Keratinocyte (primary cell): Measurements from ENCODE around the gene CCDC97. TPM values are rescaled to one million over a fixed set of nuclear protein-coding genes. Genes with fewer than 3 reads are reported as not detected.
A peak's percentile ranks its signal among the peaks of the same experiment; 100 is the strongest.

ENCODE experiments used
- DNase-seq: peaks from one replicate; pipeline ENCODE4 v3.0.0-alpha.2; 2011; ENCODE audit warnings: low read depth, missing footprints, low spot score
- FAIRE-seq: peaks from 2 replicates; lab custom pipeline; 2011; peaks lifted over from hg19 to GRCh38; lab: Jason Lieb, UNC
- H2AFZ ChIP-seq: 2 replicates; pipeline ENCODE4 v1.6.0; 2012; ENCODE audit warnings: low read length, control low read depth, inconsistent platforms; ENCODE audit not compliant: control insufficient read depth
- H3K27ac ChIP-seq: 2 replicates; pipeline ENCODE4 v1.5.1; 2011; ENCODE audit warnings: low read length; ENCODE audit not compliant: control insufficient read depth, insufficient read depth
- H3K27me3 ChIP-seq: 3 replicates; pipeline ENCODE4 v1.6.0; 2011; ENCODE audit warnings: low read length; ENCODE audit not compliant: control insufficient read depth, insufficient read depth; ENCODE audit errors: extremely low read depth
- H3K36me3 ChIP-seq, 2 experiments: 2 replicates in 1 of 2; 3 replicates in 1 of 2; pipeline ENCODE4 v1.5.1; 2011; ENCODE audit warnings: low read length in 2 of 2, mild to moderate bottlenecking in 1 of 2; ENCODE audit not compliant: control insufficient read depth in 2 of 2, insufficient read depth in 2 of 2; ENCODE audit errors: extremely low read depth in 1 of 2
- H3K4me1 ChIP-seq: 3 replicates; pipeline ENCODE4 v1.5.1; 2011; ENCODE audit warnings: low read length; ENCODE audit not compliant: control insufficient read depth, insufficient read depth; ENCODE audit errors: extremely low read depth
- H3K4me2 ChIP-seq: 3 replicates; pipeline ENCODE4 v1.6.0; 2011; ENCODE audit warnings: low read depth, low read length; ENCODE audit not compliant: control insufficient read depth, insufficient read depth; ENCODE audit errors: extremely low read depth
- H3K4me3 ChIP-seq, 3 experiments: fragments of 200-600 bp in 1 of 3; sonication (generic) in 1 of 3; 2 replicates in 2 of 3; 3 replicates in 1 of 3; pipeline ENCODE4 v1.5.1; 2011 to 2016; ENCODE audit warnings: low read length in 3 of 3, mild to moderate bottlenecking in 3 of 3, control low read depth in 2 of 3, inconsistent platforms in 1 of 3, low read depth in 1 of 3, mixed read lengths in 1 of 3, mixed run types in 1 of 3, moderate library complexity in 1 of 3; ENCODE audit not compliant: control insufficient read depth in 2 of 3, insufficient read depth in 2 of 3; ENCODE audit errors: extremely low read depth in 1 of 3
- H3K79me2 ChIP-seq: 2 replicates; pipeline ENCODE4 v1.6.0; 2012; ENCODE audit warnings: low read length; ENCODE audit not compliant: control insufficient read depth, insufficient read depth
- H3K9ac ChIP-seq: 3 replicates; pipeline ENCODE4 v1.6.0; 2011; ENCODE audit warnings: low read length; ENCODE audit not compliant: control insufficient read depth, insufficient read depth; ENCODE audit errors: extremely low read depth
- H3K9me1 ChIP-seq: 3 replicates; pipeline ENCODE4 v1.6.0; 2011; ENCODE audit warnings: low read length; ENCODE audit not compliant: control insufficient read depth, insufficient read depth; ENCODE audit errors: extremely low read depth
- H3K9me3 ChIP-seq: 2 replicates; pipeline ENCODE4 v1.5.1; 2012; ENCODE audit warnings: low read depth, low read length; ENCODE audit not compliant: control insufficient read depth
- H4K20me1 ChIP-seq: 3 replicates; pipeline ENCODE4 v1.6.0; 2011; ENCODE audit warnings: low read length; ENCODE audit not compliant: control insufficient read depth, insufficient read depth; ENCODE audit errors: extremely low read depth
- CTCF ChIP-seq, 3 experiments: IDR thresholded peaks in 1 of 3; conservative IDR thresholded peaks in 1 of 3; optimal IDR thresholded peaks in 1 of 3; 2 replicates in 2 of 3; 3 replicates in 1 of 3; pipeline versions ENCODE3 to v1.5.1; 2011; ENCODE audit warnings: low read length in 3 of 3, mild to moderate bottlenecking in 3 of 3, moderate library complexity in 2 of 3, control low read depth in 1 of 3, inconsistent platforms in 1 of 3; ENCODE audit not compliant: insufficient read depth in 2 of 3; ENCODE audit errors: extremely low read depth in 1 of 3
- EZH2 ChIP-seq: IDR thresholded peaks from one replicate; pipeline ENCODE4 v1.6.1; 2012; ENCODE audit warnings: inconsistent platforms, mild to moderate bottlenecking, low read length, moderate library complexity
- dilution Hi-C: fragments of 300-500 bp; cut with MboI; formaldehyde crosslinking; loops from one replicate; pipeline ENCODE4 v1.7.0; 2020; ENCODE audit warnings: low sequenced_read_pairs; ENCODE audit not compliant: extremely low pct_ligation_motif_present
- polyA plus RNA-seq, 5 experiments: library from polyadenylated mRNA; depleted of rRNA in 3 of 5; stranded (reverse) in 3 of 5; stranded (forward) in 1 of 5; unstranded in 1 of 5; fragments of >200 nt; gene quantifications; 1 replicate in 1 of 5; 2 replicates in 3 of 5; 3 replicates in 1 of 5; pipeline versions ENCODE4 v1.2.1 to v1.2.3, GENCODE V29; 2011 to 2012; ENCODE audit warnings: missing spikeins in 2 of 5, low read depth in 1 of 5, low replicate concordance in 1 of 5

The CCDC97 gene
- polyA plus RNA-seq, 1 donor (not counting 4 experiments of a cell fraction or from before 2014, with no cell fraction given) = 6.8 TPM

GRCh38 chr19:41264581-41265394, 45.2 kb upstream of the CCDC97 start:
- Histone ChIP-seq H3K27ac (peak overlapping the region; percentile 92), H3K36me3 (peaks cover 9 to 14% of the 10 kb centered on the region in 2 experiments), H2AFZ (peak overlapping the region; percentile 18), H3K9me3 (no peaks in the 10 kb centered on the region), H3K79me2 (peaks cover 53% of the 10 kb centered on the region), H3K4me3 (peak overlapping the region; percentile 93 to 96 (median 93)), H3K9me1 (no peaks in the 10 kb centered on the region), H4K20me1 (no peaks in the 10 kb centered on the region), H3K4me2 (peak overlapping the region; percentile 98), H3K27me3 (no peaks in the 10 kb centered on the region), H3K4me1 (peaks cover 25% of the 10 kb centered on the region), H3K9ac (peak overlapping the region; percentile 99)
- DNase-seq (no peak), FAIRE-seq (no peak)
- dilution Hi-C loops = no loop called here
- TF ChIP-seq EZH2 = no peak
- no peak for TF ChIP-seq CTCF (optimal IDR thresholded peaks at IDR 0.05 in 1 of 3, IDR thresholded peaks at IDR 0.05 in 1 of 3, conservative IDR thresholded peaks at IDR 0.05 in 1 of 3; ENCODE audit: extremely low read depth in 1 of 3, insufficient read depth in 2 of 3, low read length in 3 of 3)

- Histone ChIP-seq H3K9me3 (no peaks in the 10 kb centered on the region), H3K4me1 (peaks cover 25% of the 10 kb centered on the region), H3K27ac (peak overlapping the region; percentile 92), H3K36me3 (peaks cover 11 to 13% of the 10 kb centered on the region in 2 experiments), H3K9ac (peak overlapping the region; percentile 99), H3K4me3 (peak overlapping the region; percentile 93 to 96 (median 93)), H2AFZ (no peak overlapping the region), H3K79me2 (peaks cover 53% of the 10 kb centered on the region), H3K9me1 (no peaks in the 10 kb centered on the region), H4K20me1 (no peaks in the 10 kb centered on the region), H3K27me3 (no peaks in the 10 kb centered on the region), H3K4me2 (peak overlapping the region; percentile 98)
- DNase-seq = no peak
- dilution Hi-C loops = no loop called here
- FAIRE-seq = no peak
- TF ChIP-seq EZH2 = no peak
- TF ChIP-seq CTCF (optimal IDR thresholded peaks at IDR 0.05 in 1 of 3, IDR thresholded peaks at IDR 0.05 in 1 of 3, conservative IDR thresholded peaks at IDR 0.05 in 1 of 3; ENCODE audit: extremely low read depth in 1 of 3, insufficient read depth in 2 of 3, low read length in 3 of 3) = no peak
Observed at GRCh38 chr19:41265395-41266153, 44.4 kb upstream of the CCDC97 start.
